Suprapubic skin (tissue), 4 donors: Measurements from ENCODE around the gene USP40. TPM values are rescaled to one million over a fixed set of nuclear protein-coding genes. Genes with fewer than 3 reads are reported as not detected.
A peak's percentile ranks its signal among the peaks of the same experiment; 100 is the strongest.

Source experiments
- DNase-seq, 2 donors: peaks; one replicate each; pipeline ENCODE4 v3.0.0-alpha.2; 2019; ENCODE audit warnings: low spot score in 2 of 2
- H3K27ac ChIP-seq: fragments of 200-600 bp; sonication (generic); one replicate; pipeline ENCODE4 v1.5.1; 2019
- H3K27me3 ChIP-seq: fragments of 200-600 bp; sonication (generic); one replicate; pipeline ENCODE4 v1.5.1; 2019
- H3K36me3 ChIP-seq: fragments of 200-600 bp; sonication (generic); one replicate; pipeline ENCODE4 v1.5.1; 2019
- H3K4me1 ChIP-seq: fragments of 200-600 bp; sonication (generic); one replicate; pipeline ENCODE4 v1.5.1; 2019
- H3K4me3 ChIP-seq: fragments of 200-600 bp; sonication (generic); one replicate; pipeline ENCODE4 v1.5.1; 2019; ENCODE audit warnings: mild to moderate bottlenecking
- H3K9me3 ChIP-seq: fragments of 200-600 bp; sonication (generic); one replicate; pipeline ENCODE4 v1.5.1; 2019
- CTCF ChIP-seq, 2 donors: fragments of 200-600 bp in 1 of 2; fragments of 450-650 bp in 1 of 2; sonication (generic) in 1 of 2; IDR thresholded peaks; one replicate each; pipeline ENCODE4 v1.5.1; 2016 to 2019; ENCODE audit warnings: antibody characterized with exemption in 2 of 2, mild to moderate bottlenecking in 1 of 2, moderate library complexity in 1 of 2
- EP300 ChIP-seq: sonication (generic); formaldehyde crosslinking; IDR thresholded peaks from one replicate; pipeline ENCODE4 v1.6.1; 2017; ENCODE audit warnings: antibody characterized with exemption
- POLR2A ChIP-seq, 2 donors: fragments of 450-650 bp; IDR thresholded peaks; one replicate each; pipeline ENCODE4 v1.6.1; 2017; ENCODE audit warnings: antibody characterized with exemption in 2 of 2, mild to moderate bottlenecking in 2 of 2, moderate library complexity in 2 of 2
- POLR2AphosphoS5 ChIP-seq, 3 donors: sonication (generic); formaldehyde crosslinking; IDR thresholded peaks; one replicate each; pipeline ENCODE4 v1.6.1; 2017; ENCODE audit warnings: antibody characterized with exemption in 3 of 3
- WGBS: methylation state at CpG from one replicate; pipeline ENCODE4 v1.1.5; 2018; 5-methylcytosine and 5-hydroxymethylcytosine counted together
- total RNA-seq, 4 donors: library from RNA; depleted of rRNA; stranded (reverse); fragments of >200 nt; gene quantifications; one replicate each; pipeline ENCODE4 v1.1.0, GENCODE V29; 2016

Gene USP40
- total RNA-seq, 4 donors from 2014 or later: 16.2 to 125 (median 40.1) TPM

- H3K27ac ChIP-seq: peak overlapping the region; percentile 65
- H3K36me3 ChIP-seq: peaks cover 65% of the 10 kb centered on the region
- no peaks in the 10 kb centered on the region for H3K27me3 ChIP-seq
- DNase-seq: no peak
- TF ChIP-seq POLR2AphosphoS5 (IDR thresholded peaks at IDR 0.05): no peak
- no peak for TF ChIP-seq CTCF (IDR thresholded peaks at IDR 0.05)
- no peak for TF ChIP-seq EP300
- no peak for TF ChIP-seq POLR2A (IDR thresholded peaks at IDR 0.05)
- no peaks in the 10 kb centered on the region for H3K9me3 ChIP-seq
- 46% methylated on average over 18 of the region's 22 CpGs for WGBS
- H3K4me3 ChIP-seq: peak overlapping the region; percentile 19
- H3K4me1 ChIP-seq: peaks cover 12% of the 10 kb centered on the region
These were observed 85.0 kb downstream of the USP40 start for GRCh38 chr2:233481368-233482142.

DNA sequence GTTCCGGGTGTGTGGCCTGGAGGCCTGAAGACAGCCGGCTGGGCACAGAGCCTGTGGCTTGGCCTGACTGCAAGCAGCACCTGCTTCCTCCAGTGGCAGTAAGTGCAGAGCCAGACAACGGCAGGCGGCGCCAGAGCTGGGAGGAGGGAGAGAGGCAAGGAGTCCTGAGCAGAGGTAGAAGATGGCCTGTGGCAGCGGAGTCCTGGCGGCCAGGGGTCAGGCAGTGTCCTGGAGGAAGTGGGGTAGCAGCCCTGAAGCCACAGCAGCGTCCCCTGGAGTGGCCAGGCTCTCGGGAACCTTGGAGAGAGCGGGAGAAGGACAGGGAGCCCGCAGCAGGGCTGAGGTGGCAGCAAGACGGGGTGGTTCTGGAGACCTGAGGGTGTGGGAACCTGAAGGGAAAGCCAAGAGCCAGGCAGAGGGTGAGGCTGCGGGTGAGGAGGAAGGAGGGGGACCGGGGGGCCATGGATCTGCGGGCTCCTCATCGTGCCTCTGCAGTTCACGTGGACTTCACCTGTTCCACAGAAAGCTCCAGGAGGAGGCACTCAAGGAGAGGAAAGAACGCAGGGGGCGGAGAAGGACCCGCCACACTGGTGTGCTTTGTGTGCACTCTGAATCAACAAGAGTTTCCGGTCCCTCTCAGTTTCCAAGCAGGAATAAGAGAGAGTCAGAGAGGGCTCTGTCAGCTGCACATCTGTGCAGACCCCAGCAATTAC, 85.9 kb downstream of the USP40 start:
- no peaks in the 10 kb centered on the region for H3K27me3 ChIP-seq
- H3K4me1 ChIP-seq: peaks cover 12% of the 10 kb centered on the region
- peak overlapping the region; percentile 19 for H3K4me3 ChIP-seq
- no peak for TF ChIP-seq CTCF (IDR thresholded peaks at IDR 0.05)
- no peak for TF ChIP-seq POLR2AphosphoS5 (IDR thresholded peaks at IDR 0.05)
- no peak for TF ChIP-seq EP300
- no peak for TF ChIP-seq POLR2A (IDR thresholded peaks at IDR 0.05)
- peaks cover 68% of the 10 kb centered on the region for H3K36me3 ChIP-seq
- WGBS: 61% methylated on average over 21 of the region's 21 CpGs
- H3K27ac ChIP-seq: peak overlapping the region; percentile 65
- no peaks in the 10 kb centered on the region for H3K9me3 ChIP-seq
- DNase-seq: no peak

DNA sequence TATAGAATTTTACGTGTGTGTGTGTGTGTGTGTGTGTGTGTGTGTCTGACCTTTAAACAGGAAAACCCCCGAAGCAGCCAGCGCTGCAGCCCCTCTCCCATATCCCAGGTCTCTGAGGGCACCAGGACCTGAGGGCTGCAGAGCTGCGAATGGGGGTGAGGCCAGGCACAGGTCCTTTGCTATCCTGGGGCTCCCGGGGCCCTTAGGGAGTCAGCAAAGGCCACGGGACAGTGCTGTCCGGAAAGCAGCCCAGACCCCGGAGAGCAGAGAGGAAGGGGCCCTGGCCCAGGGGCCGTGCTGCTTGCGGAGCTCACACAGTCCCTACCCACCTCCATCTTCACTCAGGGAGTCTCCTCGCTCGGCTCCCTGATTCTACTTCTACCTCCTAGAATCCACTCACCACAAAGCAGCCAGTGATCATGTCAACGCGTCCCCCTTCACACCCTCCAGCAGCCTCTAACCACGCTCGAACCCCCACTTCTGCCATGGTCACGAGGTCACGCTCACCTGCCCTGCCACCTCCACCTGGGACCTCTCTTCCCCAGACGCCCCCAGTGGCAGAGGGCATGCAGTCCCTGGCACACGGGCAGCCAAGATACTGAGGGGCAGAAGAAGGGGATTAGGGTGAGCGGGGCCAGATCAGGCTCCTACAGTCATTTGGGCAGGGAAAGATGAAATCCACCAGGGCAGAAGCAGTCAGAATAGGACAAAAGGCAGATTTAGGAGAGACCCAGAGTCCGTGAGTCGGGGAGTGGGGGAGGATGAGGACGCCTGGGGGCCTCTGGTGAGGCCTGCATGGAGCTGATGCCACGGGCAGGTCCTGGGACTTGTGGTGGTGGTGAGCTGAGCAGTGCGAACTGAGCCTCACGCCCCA, 86.7 kb downstream of the USP40 start:
- peak in 1 of 2 donors; percentile 49 for DNase-seq
- H3K9me3 ChIP-seq: no peaks in the 10 kb centered on the region
- peaks cover 12% of the 10 kb centered on the region for H3K4me1 ChIP-seq
- H3K27me3 ChIP-seq: no peaks in the 10 kb centered on the region
- TF ChIP-seq EP300 (no peak), POLR2AphosphoS5 (IDR thresholded peaks at IDR 0.05) (no peak), POLR2A (IDR thresholded peaks at IDR 0.05) (no peak)
- no peak overlapping the region for H3K4me3 ChIP-seq
- peaks cover 64% of the 10 kb centered on the region for H3K36me3 ChIP-seq
- 86% methylated on average over 24 of the region's 27 CpGs for WGBS
- no peak overlapping the region for H3K27ac ChIP-seq

DNA sequence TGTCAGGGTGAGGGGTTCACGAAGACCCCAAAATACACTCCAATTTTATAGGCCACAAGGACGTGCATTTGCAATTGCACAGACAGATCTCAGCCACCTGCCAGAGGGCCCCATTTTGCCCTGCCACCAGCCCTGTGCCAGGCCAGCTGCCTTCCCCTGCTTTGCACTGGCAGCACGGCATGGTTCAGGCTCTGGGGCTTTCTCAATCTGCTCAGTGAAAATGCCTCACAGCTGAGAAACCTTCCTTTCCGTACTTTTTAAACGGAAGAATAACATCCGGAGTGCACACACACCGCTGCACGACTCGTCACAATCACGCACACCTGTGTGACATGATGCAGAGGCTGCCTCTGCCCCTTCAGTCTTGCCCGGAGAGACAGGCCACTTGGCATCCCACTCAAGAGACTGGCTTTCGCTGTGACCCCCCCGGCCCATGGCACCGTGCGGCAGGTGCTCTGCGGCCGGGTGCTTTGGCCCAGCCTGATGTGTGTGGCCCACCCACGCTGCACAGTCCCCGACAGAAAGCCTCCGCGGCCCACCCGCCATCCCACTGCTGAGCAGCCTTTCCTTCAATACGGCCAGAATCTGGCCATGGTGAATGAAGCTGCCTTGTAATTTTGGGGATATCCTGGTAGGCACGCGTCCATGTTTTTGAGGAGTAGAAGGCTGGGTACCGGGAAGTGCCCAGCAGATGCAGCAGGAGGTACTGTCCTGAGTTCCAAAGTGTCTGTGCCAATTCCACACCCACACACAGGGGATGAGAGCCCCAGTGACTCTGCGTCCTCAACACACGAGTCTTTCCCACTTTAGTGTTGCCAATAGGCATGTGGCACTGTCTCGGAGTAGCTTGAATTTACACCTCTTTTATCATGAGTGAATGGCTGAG, 88.8 kb downstream of the USP40 start:
- no peak for DNase-seq
- TF ChIP-seq POLR2A (IDR thresholded peaks at IDR 0.05) (no peak), EP300 (no peak), CTCF (IDR thresholded peaks at IDR 0.05) (no peak), POLR2AphosphoS5 (IDR thresholded peaks at IDR 0.05) (no peak)
- Histone ChIP-seq H3K4me1 (peaks cover 12% of the 10 kb centered on the region), H3K27me3 (no peaks in the 10 kb centered on the region), H3K36me3 (peaks cover 51% of the 10 kb centered on the region), H3K9me3 (no peaks in the 10 kb centered on the region), H3K27ac (no peak overlapping the region), H3K4me3 (no peak overlapping the region)
- WGBS: 93% methylated on average over 16 of the region's 29 CpGs
